HG03064 (cell line): Measurements from ENCODE around the gene IGF2BP3.
A peak's percentile ranks its signal among the peaks of the same experiment; 100 is the strongest.

ENCODE experiments used
- ATAC-seq: cut with Tn5 transposase; IDR thresholded peaks from one replicate; pipeline ENCODE4 v1.9.1; 2021; ENCODE audit warnings: low read depth; ENCODE audit not compliant: unreplicated experiment

IGF2BP3 gene

GRCh38 chr7:23308754-23309153 is 161.5 kb downstream of the IGF2BP3 start:
- ATAC-seq: no peak

GRCh38 chr7:23306936-23307521 is 163.3 kb downstream of the IGF2BP3 start:
- no peak for ATAC-seq

GRCh38 chr7:23299770-23300300 is 170.5 kb downstream of the IGF2BP3 start:
- ATAC-seq: peak; percentile 6

GRCh38 chr7:23298885-23299769 is 171.2 kb downstream of the IGF2BP3 start, which contains the start of gene MALSU1:
MALSU1 (plus strand) TSS chr7:23299339; CDS start chr7:23299353, 14 bp downstream.
- ATAC-seq: peak; percentile 99

- ATAC-seq: no peak
Measured at GRCh38 chr7:23298141-23298881, 172.0 kb downstream of the IGF2BP3 start.

- no peak for ATAC-seq
Measured at GRCh38 chr7:23295401-23295697, 174.9 kb downstream of the IGF2BP3 start.

GRCh38 chr7:23294549-23295400 is 175.5 kb downstream of the IGF2BP3 start:
- no peak for ATAC-seq

GRCh38 chr7:23293500-23294073 is 176.7 kb downstream of the IGF2BP3 start:
- no peak for ATAC-seq

GRCh38 chr7:23292623-23293022 is 177.7 kb downstream of the IGF2BP3 start:
- no peak for ATAC-seq

- ATAC-seq: no peak
Measured at GRCh38 chr7:23291957-23292560, 178.2 kb downstream of the IGF2BP3 start.

- ATAC-seq: no peak
Measured at GRCh38 chr7:23290993-23291392, 179.3 kb downstream of the IGF2BP3 start.

- no peak for ATAC-seq
Measured at GRCh38 chr7:23287612-23288011, 182.7 kb downstream of the IGF2BP3 start.

- no peak for ATAC-seq
Measured at GRCh38 chr7:23285657-23286646, 184.3 kb downstream of the IGF2BP3 start.

- ATAC-seq: no peak
Measured at GRCh38 chr7:23284871-23285270, 185.4 kb downstream of the IGF2BP3 start.

- ATAC-seq: no peak
Measured at GRCh38 chr7:23283086-23283485, 187.2 kb downstream of the IGF2BP3 start.

- ATAC-seq: no peak
Measured at GRCh38 chr7:23279819-23280525, 190.3 kb downstream of the IGF2BP3 start.

- no peak for ATAC-seq
Measured at GRCh38 chr7:23277359-23277989, 192.8 kb downstream of the IGF2BP3 start.
